Tibial artery (tissue), 4 donors: ENCODE measurements around the gene SIMC1.

Source experiments
- DNase-seq, 2 donors: peaks; one replicate each; pipeline ENCODE4 v3.0.0-alpha.2; 2019
- H3K27ac ChIP-seq, 2 donors: fragments of 200-600 bp; sonication (generic) in 1 of 2; 1 replicate in 1 of 2; 2 replicates in 1 of 2; pipeline ENCODE4 v1.5.1; 2018 to 2019; ENCODE audit warnings: mild to moderate bottlenecking in 1 of 2
- H3K27me3 ChIP-seq, 2 donors: fragments of 200-600 bp; sonication (generic) in 1 of 2; one replicate each; pipeline versions ENCODE4 v1.5.1 to v1.6.0; 2016 to 2019
- H3K36me3 ChIP-seq, 3 donors: fragments of 200-600 bp; sonication (generic) in 2 of 3; one replicate each; pipeline ENCODE4 v1.5.1; 2016 to 2019; ENCODE audit warnings: mild to moderate bottlenecking in 2 of 3
- H3K4me1 ChIP-seq, 4 donors: fragments of 200-600 bp; sonication (generic) in 2 of 4; 1 replicate in 3 of 4; 2 replicates in 1 of 4; pipeline ENCODE4 v1.5.1; 2016 to 2019
- H3K4me3 ChIP-seq, 2 donors: fragments of 200-600 bp; sonication (generic) in 1 of 2; 1 replicate in 1 of 2; 2 replicates in 1 of 2; pipeline ENCODE4 v1.5.1; 2018 to 2019; ENCODE audit warnings: mild to moderate bottlenecking in 2 of 2
- H3K9me3 ChIP-seq, 3 donors: fragments of 200-600 bp; sonication (generic) in 1 of 3; one replicate each; pipeline ENCODE4 v1.5.1; 2016 to 2019
- intact Hi-C: fragments of 100-400 bp; cut with DNase I; formaldehyde crosslinking; loops from one replicate; pipeline ENCODE4 v1.15.0; 2023; ENCODE audit warnings: low total_unique reads
- TF ChIP-seq, protein P1 (sequence below), 2 experiments: fragments of 200-600 bp in 1 of 2; fragments of 450-650 bp in 1 of 2; IDR thresholded peaks; one replicate each; pipeline ENCODE4 v1.5.1; 2017 to 2019; ENCODE audit warnings: antibody characterized with exemption in 2 of 2, mild to moderate bottlenecking in 1 of 2, moderate library complexity in 1 of 2

Gene SIMC1

DNA sequence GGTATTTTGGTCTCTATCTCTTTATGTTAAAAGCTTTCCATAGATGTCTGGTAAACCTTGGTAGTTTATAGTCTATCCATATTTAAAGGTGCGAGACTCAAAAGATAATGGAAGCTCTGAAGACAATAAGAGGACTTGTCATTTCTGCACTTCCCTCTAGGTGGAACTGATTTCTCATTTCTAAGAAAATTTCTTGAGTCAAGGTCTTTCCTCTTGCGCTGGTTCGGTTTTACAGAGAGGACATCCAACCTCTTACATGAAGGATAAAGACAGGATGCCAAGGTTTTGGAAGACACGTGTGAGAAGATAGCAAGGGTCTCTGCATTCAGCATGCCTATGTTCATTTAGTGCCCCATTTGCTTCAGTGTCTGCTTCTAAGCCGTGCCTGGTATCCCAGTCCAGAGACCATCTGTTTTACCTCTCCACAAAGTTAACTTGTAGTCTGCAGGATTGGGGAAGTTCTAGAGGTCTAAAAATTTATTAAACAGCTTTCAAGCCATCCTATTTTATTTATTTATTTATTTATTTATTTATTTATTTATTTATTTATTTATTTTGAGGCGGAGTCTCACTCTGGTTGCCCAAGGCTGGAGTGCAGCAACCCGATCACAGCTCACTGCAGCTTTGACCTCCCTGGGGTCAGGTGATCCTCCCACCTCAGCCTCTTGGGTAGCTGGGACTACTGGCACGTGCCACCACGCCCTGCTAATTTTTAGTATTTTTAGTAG is 81.8 kb downstream of the SIMC1 start:
- H3K9me3 ChIP-seq, result no peaks in the 10 kb centered on the region

DNA sequence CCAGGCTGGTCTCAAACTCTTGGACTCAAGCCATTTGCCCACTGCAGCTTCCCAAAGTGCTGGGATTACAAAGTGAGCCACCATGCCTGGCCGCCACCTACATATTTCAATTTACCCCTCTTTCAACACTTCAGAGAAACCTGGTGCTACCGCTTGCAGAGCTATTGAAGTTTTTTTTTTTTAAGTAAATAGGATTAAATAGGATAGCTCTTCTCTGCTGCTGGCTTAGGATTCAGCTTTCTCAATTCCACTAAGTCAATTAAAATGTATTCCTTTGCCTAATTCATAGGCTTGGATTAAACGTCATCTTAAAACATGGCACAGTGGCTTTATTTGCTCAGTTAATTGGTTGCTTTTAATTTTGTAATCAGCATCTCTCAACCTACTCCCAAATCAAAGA is 82.4 kb downstream of the SIMC1 start:
- Histone ChIP-seq H3K4me1 (no peaks in the 10 kb centered on the region), H3K9me3 (no peaks in the 10 kb centered on the region), H3K36me3 (peaks cover 15 to 31% (median 23%) of the 10 kb centered on the region in 3 donors), H3K27me3 (no peaks in the 10 kb centered on the region), H3K4me3 (no peak overlapping the region), H3K27ac (no peak overlapping the region)
- TF ChIP-seq, protein P1, sequence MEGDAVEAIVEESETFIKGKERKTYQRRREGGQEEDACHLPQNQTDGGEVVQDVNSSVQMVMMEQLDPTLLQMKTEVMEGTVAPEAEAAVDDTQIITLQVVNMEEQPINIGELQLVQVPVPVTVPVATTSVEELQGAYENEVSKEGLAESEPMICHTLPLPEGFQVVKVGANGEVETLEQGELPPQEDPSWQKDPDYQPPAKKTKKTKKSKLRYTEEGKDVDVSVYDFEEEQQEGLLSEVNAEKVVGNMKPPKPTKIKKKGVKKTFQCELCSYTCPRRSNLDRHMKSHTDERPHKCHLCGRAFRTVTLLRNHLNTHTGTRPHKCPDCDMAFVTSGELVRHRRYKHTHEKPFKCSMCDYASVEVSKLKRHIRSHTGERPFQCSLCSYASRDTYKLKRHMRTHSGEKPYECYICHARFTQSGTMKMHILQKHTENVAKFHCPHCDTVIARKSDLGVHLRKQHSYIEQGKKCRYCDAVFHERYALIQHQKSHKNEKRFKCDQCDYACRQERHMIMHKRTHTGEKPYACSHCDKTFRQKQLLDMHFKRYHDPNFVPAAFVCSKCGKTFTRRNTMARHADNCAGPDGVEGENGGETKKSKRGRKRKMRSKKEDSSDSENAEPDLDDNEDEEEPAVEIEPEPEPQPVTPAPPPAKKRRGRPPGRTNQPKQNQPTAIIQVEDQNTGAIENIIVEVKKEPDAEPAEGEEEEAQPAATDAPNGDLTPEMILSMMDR (IDR thresholded peaks at IDR 0.05), result no peak
- intact Hi-C loops, result no loop called here
- DNase-seq, result no peak

More for the DNA sequence above, 81.8 kb downstream of the SIMC1 start:
- Histone ChIP-seq H3K4me3 (no peak overlapping the region), H3K36me3 (peaks cover 11 to 34% (median 28%) of the 10 kb centered on the region in 3 donors), H3K27ac (no peak overlapping the region), H3K27me3 (no peaks in the 10 kb centered on the region), H3K4me1 (no peaks in the 10 kb centered on the region)
- intact Hi-C loops, result no loop called here
- no peak for DNase-seq
- TF ChIP-seq, protein P1 (IDR thresholded peaks at IDR 0.05), result no peak

DNA sequence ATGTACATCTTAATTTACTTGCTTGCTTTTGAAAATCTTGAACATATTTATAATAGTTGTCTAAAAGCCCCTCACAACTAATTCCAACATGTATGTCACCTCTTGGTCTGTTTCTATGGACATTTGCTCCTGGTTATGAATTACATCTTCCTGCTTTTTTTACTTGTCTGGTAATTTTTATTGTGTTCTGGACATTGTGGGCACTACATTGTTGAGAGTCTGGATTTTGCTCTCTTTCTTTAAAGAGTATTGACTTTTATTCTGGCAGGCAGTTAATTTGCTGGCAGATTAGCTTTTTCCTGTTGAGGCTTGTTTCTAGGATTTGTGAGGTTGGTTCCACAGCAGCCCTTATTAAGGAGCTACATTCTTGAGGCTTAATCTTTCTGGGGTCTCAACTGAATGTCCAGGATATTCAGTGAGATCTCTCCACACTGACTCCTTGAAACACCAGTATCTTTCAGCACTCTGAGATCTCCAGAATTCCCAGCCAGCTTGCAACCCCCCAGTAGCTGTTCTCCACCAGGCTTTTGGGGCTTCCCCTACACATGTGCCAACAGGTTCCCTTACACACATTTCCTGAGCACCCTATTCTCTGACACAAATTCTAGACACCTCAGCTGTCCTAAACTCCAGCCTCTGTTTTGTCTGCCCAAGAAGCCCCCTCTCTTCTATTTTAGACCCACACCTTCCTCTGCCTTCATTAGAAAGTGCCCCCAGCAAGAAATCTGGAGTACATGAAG is 96.0 kb downstream of the SIMC1 start:
- no peaks in the 10 kb centered on the region for H3K9me3 ChIP-seq
- H3K27me3 ChIP-seq, result no peaks in the 10 kb centered on the region
- no peak for DNase-seq
- H3K36me3 ChIP-seq, result peaks cover 15 to 30% (median 27%) of the 10 kb centered on the region in 3 donors
- H3K4me1 ChIP-seq, result no peaks in the 10 kb centered on the region
- TF ChIP-seq, protein P1 (IDR thresholded peaks at IDR 0.05), result no peak
- H3K4me3 ChIP-seq, result no peak overlapping the region
- intact Hi-C loops, result no loop called here
- H3K27ac ChIP-seq, result no peak overlapping the region

DNA sequence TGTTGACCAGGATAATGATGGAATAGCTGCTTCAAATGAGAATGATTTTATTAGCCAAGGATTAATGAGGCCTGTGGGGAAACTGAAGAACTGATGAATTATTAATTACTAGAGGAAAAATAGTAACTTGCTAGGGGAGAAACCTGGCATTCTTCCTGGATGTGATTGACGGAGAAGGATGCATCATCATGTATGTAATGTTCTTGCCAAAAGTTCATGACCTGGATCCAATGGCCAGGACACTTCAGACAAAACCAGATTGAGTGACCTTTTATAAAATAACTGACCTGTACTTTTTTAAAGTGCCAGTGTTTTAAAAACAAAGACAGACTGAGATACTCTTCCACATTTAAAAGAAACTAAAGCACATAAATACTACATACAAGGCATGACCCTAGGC is 99.7 kb downstream of the SIMC1 start:
- DNase-seq, result no peak
- Histone ChIP-seq H3K27ac (no peak overlapping the region), H3K9me3 (no peaks in the 10 kb centered on the region), H3K36me3 (peaks cover 15 to 44% (median 34%) of the 10 kb centered on the region in 3 donors), H3K4me3 (no peak overlapping the region), H3K4me1 (no peaks in the 10 kb centered on the region), H3K27me3 (no peaks in the 10 kb centered on the region)
- intact Hi-C loops, result no loop called here
- TF ChIP-seq, protein P1 (IDR thresholded peaks at IDR 0.05), result no peak

DNA sequence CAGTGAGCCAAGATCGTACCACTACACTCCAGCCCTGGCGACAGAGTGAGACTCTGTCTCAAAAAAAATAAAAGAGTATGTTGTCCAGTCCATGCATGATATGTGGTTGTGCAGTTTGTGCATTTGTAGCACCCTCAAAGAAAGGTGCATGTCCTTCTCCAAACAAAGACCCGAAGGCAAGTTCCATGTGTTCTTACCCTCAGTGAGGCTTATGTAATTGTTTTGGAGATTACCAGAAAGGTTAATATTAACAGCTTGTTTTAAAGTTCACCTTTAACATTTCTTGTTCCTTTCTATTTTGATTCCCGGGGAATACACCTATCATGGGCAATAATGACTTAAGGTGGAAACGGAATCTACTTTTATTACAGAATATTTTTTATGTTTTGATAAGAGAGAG is 101.1 kb downstream of the SIMC1 start:
- Histone ChIP-seq H3K36me3 (peaks cover 18 to 49% (median 29%) of the 10 kb centered on the region in 3 donors), H3K27me3 (no peaks in the 10 kb centered on the region), H3K27ac (no peak overlapping the region), H3K4me3 (no peak overlapping the region), H3K9me3 (no peaks in the 10 kb centered on the region), H3K4me1 (no peaks in the 10 kb centered on the region)
- TF ChIP-seq, protein P1 (IDR thresholded peaks at IDR 0.05), result no peak
- no peak for DNase-seq
- intact Hi-C loops, result no loop called here
